HG03045 (cell line): ENCODE results near the gene CRY2.
A peak's percentile ranks its signal among the peaks of the same experiment; 100 is the strongest.

ENCODE experiments used
- ATAC-seq: cut with Tn5 transposase; IDR thresholded peaks from one replicate; pipeline ENCODE4 v1.9.1; 2021; ENCODE audit warnings: mild to moderate bottlenecking, moderate library complexity; ENCODE audit not compliant: unreplicated experiment

The CRY2 gene

DNA sequence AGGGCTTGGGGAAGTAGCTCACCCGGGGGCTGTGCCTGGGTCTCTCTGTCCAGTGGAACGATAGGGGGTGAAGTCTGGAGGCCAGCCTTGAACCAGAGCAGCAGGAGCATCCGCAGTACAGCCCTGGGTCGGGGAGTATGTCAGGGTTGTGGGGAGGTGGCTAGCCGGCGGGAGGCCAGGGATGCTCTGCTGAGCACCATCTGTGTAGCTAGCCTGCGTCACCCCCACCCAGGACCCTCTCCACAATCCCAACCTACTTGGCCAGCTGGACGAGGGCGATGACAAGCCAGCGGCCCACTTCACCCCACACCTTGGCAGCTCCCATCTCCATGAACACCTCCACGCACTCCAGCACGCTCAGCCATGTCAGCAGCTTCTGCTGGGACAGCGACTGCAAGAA lies 68.2 kb downstream of the CRY2 start:
- no peak for ATAC-seq

DNA sequence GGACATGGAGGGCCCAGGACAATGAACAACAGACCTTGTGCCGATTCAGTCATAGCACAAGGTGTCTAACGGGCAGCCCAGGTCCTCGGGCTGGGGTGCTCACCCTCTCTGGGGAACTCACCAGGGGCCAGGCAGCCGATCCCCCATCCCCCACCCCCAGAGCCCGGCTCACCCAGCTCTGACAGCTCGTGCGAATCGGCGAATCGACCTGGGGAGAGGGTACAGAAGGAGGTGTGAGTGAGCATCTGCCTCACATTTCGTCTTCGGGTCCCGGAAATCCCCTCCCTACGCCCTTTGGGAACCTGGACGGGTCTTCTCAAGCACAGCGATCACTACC lies 70.0 kb downstream of the CRY2 start:
- no peak for ATAC-seq

DNA sequence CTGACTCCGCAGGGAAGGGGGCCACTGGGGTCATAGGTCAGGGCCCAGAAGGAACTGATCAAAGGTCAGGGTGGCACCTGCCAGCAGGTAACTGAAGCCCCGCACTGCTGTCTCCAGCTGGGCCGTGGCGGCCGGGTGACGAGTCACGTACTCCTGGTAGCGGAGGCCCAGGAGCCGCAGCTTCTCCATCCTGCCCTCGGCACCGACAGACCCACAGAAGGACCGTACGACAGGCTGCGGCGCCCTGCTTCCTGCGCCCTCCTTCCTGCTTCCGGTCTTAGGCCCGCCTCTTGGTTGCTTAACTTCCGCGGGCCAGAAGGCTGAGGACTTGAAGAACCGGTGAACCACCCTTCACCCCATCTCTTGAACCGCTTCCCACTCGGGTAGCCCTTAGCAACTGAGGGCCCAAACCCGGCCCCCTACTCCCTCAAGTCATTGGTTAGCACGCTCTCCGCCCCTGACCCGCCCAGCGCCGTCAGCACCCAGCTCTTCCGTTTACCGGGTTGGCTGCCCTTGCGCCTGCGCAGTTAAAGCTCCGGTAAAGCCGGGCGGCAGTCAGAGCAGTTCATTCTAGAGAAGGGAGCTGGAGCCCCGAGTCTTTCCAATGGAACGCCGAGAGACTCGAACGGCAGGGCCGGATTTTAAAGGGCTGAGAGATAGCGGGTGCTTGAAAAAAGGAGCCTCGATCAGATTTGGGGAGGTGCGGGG lies 70.5 kb downstream of the CRY2 start, which contains the start of gene PEX16:
Gene PEX16 (minus strand): TSS at position 255 of the 708 bp plus-strand sequence. CDS start 66 bp downstream, at position 189.
- peak; percentile 85 for ATAC-seq

DNA sequence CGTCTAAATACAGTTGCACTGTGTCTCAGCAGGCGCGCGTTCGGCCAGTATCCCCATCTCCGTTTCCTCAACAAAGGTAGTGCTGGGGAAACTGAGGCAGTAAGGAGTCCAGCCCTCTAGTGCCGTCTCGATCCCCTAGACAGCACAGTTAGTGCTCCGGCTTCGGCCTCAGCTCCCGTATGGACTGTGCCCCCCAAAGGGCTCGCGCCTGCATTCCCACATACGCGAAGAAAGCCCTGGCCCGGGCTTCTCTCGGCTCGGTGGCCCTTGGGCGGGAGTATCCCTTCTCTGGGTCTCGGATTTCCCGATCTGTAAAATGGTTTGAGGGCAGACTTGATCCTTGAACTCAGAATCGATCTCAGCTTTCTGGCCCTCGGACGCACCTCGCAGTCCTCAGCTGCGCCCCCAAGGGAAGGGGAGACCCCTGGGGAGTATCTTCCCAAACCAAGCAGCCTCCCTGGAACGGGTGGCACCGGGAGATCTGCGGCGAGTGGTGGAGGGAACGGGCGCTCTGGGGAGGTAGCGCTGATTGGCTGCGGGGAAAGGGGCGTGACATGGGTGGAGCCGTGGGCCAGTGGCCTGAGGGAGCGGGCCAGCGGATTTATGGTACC lies 71.2 kb downstream of the CRY2 start:
- ATAC-seq = peak; percentile 36

DNA sequence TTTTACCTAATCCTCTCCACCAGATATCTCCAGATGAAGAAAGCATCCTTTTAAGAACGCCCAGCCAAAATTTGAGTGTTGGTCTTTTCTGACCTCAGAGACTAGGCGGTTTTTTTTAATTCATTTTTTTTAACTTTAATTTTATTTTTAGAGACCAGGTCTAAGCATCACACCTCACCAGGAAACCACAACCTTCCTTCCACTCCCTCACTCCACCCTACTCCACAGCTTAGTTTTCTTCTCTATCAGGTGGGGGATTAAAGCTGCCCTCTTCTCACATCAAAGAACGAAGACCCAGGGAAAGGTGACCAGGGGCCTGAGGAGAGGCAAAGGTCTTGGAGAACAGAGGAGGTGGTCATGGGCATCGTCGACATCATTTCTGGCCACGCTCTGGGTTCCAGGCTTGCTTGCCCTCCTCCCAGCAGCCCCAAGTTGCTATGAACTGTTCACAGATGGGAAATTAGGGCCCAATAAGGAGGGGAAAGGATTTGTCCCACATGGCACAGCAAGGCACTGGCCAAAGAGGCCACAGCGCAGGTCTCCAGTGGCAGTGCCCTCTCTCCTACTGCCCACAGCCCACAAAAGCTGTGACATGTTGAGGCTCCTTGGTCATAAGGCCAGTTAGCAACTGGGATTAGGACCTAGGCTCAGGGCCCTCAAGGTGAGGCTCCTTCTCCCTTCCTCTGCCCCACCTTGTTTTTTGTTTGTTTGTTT lies 71.8 kb downstream of the CRY2 start:
- ATAC-seq = no peak

DNA sequence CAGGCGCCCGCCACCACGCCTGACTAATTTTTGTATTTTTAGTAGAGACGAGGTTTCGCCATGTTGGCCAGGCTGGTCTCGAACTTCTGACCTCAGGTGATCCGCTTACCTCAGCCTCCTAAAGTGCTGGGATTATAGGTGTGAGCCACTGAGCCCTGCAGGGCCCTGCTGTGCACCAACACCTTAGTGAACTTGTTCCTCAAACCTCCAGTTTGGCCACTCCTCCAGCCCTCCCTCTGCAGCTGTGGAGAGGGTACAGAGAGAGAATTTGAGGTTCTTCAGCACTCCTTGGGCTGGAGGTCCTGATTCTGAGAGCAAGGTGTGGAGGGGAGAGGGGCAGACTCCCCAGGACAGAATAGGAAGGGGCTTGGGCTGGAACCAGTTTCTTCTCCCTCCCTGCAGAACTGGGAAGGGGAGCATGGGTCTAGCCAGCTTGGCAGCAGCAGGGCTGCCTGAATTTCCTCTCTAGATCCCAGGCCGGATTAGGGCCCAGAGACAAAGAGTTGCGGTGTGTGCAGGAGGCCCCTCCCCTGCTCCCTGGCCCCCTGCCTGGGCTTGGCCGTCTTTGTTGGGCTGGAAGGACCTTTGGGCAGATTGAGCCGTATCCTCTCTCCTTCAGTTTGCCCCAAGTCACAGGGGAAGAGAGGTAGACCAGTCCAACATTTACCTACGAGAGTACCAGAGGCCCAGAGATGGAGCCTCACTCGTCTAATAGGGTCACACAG lies 72.7 kb downstream of the CRY2 start:
- ATAC-seq = no peak

DNA sequence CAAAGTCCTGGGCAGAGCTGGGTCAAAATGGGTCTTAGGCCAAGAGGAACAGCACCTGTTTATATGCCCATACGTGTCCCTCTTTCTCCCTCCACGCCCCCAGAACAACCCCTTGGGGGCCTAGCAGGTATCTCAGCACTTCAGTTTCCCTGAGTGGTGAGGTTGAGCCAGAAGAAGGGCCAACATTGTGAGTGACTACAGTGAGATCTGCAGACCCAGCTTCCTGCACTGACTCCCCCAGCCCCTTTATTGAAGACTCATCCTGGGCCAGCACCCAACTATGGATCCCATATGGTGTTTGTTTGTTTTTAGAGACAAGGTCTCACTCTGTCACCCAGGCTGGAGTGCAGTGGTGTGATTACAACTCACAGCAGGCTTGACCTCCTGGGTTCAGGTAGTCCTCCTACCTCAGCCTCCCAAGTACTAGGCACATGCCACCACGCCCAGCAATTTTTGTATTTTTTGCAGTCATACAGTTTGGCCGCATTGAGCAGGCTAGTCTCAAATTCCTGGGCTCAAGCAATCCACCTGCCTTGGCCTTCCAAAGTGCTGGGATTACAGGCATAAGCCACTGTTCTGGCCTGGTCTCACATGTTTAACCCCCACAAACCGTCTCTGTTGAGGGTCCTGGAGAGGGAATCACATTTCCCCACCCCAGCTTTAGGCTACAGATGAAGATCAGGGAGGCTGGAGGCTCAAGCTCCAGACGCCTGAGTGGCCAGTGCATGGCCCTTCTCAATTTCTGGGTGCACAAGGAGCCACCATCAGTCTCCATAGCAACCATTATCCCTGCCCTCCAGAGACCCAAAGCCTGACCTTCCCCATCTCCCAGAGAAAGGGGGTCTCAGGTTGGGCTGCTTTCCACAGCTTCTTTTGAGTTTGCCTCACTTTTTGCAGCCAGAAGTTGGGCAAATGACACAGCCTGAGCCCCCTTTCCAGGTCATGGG lies 73.5 kb downstream of the CRY2 start:
- ATAC-seq = no peak

DNA sequence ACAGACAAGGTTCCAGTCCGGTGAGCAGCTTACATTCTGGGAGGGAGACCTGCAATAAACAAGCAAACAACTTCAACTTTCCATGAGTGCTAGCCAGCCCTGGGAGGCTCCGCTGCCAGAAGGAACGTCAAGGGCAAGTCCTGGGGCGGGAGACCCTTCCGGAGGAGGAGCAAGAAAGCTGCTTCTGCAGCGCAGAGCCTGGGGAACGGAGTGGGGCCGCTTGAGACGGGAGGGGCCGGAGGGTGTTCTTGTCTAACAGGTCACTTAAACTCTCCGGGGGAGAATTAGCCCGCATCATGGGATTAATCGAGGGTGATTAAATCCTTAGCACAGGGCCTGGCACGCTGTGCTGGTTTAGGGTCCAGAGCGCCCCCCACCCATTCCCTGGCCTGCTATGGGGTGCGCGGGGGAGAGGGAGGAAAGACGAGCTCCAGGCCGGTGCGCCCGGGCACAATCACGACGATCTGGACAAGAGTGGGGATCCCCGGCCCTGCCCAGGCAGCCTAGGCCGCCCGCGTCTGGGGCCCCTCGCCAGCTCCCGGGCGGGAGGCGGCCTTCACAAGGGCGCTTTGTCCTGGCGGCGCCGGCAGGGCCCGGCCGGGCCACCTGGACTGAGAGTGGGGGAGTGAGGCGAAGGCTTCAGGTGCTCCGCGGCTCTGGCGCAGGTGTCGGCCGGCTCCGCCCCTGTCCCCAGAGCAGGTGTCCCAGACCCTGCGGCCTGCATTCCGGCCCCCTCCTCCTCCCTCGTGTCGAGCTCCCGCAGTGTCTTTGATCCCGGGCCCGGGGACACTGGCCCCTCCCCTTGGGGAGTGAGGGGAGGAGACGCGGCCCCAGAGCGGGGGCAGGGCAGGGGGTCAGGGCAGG lies 74.5 kb downstream of the CRY2 start:
- ATAC-seq = no peak

DNA sequence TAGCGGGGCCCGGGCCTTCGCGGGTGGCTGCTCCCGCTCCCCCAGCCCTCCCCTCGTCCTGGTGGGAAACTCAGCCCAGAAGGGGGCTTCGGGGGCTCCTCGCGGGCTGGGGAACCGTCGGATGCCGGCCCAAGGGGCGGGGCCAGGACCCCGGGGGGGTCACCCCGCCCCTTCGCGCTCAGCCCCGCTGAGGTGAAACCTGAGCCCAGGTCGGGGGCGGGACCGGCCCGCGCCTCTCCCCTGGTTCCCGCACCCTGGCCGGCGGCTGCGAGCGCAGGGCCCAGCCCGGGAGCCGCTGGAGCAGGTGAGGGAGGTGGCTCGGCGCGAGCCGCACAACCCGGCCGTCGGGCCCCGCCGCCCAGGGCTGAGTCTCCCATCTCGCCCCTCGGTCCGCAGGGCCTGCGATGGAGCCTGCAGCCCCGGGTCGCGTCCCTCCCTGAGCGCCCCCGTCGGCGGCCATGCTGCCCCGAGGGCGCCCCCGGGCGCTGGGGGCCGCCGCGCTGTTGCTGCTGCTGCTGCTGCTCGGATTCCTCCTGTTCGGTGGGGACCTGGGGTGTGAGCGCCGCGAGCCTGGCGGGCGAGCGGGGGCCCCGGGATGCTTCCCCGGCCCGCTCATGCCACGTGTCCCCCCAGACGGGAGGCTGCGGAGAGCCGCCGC lies 75.3 kb downstream of the CRY2 start, which contains the start of gene LARGE2:
Gene LARGE2 (plus strand): TSS at position 232 of the 658 bp plus-strand sequence. CDS start 227 bp downstream, at position 459.
- no peak for ATAC-seq

DNA sequence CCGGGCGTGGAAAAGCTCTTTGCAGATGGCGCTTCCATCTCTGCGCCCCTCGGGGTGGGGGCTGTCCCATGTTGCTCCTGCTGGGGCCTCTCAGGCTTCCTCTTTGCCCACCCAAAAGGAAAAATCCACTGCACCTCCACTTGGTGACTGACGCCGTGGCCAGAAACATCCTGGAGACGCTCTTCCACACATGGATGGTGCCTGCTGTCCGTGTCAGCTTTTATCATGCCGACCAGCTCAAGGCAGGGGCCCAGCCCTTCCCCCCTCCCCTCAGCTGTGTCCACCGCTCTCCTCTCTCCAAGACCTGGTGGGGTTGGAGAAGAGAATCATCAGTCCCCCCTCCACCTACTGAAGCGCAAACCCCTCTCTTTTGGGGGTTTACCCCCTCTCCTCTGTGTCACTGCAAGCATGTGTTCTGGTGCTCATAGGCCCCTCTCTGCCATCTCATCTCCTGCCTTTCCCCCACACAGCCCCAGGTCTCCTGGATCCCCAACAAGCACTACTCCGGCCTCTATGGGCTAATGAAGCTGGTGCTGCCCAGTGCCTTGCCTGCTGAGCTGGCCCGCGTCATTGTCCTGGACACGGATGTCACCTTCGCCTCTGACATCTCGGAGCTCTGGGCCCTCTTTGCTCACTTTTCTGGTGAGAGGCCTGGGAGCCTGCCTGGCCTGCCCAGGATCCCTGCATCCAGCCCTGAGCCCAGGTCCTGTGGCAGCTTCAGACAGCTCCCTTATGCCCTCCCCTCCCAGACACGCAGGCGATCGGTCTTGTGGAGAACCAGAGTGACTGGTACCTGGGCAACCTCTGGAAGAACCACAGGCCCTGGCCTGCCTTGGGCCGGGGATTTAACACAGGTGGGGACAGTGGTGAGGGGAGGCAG lies 77.0 kb downstream of the CRY2 start:
- no peak for ATAC-seq

DNA sequence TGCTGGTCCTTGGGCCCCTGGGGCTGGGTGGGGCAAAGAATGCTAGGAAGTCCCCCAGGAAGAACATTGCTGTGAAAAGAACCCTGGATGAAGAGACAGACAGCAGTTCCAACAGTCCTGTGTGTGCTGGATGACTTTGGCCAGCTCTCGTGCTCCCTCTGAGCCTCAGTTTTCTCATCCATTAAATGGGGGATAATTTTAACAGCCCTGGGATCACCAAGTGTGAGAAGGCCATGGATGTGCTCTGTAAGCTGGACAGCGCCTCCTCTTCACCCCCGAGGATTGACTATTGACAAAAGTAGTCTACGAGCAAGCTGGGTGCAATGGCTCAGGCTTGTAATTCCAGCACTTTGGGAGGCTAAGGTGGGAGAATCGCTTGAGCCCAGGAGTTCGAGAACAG lies 77.7 kb downstream of the CRY2 start:
- no peak for ATAC-seq

DNA sequence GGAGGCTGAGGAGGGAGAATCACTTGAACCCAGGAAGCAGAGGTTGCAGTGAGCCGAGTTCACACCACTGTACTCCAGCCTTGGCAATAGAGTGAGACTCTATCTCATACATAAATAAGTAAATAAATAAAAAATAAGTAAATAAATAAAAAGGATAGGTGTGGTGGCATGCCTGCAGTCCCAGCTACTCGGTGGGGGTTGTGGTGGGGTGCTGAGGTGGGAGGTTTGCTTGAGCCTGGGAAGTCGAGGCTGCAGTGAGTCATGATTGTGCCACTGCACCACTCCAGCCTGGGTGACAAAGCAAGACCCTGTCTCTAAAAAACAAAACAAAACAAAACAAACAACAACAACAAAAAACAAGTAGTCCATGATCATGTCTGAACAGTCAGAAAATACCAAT lies 78.3 kb downstream of the CRY2 start:
- no peak for ATAC-seq

DNA sequence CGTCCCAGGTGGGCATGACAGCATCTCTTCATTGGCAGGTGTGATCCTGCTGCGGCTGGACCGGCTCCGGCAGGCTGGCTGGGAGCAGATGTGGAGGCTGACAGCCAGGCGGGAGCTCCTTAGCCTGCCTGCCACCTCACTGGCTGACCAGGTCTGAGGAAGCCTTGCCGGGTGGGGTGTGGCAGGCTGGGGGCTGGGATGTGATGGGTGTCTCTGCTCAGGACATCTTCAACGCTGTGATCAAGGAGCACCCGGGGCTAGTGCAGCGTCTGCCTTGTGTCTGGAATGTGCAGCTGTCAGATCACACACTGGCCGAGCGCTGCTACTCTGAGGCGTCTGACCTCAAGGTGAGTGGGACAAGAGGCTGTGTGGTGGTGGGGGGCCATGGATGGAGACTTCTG lies 78.7 kb downstream of the CRY2 start:
- ATAC-seq = no peak

DNA sequence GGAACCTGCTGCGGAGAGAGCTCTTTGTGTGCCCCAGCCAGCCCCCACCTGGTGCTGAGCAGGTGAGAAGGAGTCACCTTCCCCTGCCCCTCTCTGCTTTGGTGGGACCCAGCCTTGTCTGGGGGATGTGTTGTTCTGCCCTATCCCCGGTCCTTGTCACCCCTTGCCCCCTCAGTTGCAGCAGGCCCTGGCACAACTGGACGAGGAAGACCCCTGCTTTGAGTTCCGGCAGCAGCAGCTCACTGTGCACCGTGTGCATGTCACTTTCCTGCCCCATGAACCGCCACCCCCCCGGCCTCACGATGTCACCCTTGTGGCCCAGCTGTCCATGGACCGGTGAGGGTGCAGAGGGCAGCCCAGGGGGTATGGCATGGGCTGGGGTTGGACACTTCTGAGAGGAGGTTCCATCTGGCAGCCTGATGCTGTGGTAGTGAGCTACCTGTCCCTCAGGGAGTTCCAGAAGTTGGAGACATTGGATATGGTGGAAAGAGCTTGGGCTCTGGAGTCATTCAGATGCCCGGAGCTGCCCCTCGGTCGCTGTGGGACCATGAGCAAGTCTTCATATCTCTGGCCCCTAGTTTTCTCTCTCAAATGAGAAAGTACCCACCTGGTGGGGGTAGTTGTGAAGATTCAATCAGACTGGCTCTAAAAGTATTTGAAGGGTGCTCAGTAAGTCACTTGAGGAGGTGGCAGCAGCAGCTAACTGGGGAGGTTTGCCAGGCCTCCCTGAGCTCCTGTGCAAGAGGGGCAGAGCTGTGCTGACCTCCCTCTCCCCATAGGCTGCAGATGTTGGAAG lies 79.5 kb downstream of the CRY2 start:
- ATAC-seq = no peak

DNA sequence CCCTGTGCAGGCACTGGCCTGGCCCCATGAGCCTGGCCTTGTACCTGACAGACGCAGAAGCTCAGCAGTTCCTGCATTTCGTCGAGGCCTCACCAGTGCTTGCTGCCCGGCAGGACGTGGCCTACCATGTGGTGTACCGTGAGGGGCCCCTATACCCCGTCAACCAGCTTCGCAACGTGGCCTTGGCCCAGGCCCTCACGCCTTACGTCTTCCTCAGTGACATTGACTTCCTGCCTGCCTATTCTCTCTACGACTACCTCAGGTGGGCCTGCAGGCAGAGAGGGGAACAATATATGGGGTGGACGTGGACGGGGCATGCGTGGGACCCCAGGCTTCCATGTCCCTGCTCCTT lies 80.0 kb downstream of the CRY2 start:
- ATAC-seq = no peak

DNA sequence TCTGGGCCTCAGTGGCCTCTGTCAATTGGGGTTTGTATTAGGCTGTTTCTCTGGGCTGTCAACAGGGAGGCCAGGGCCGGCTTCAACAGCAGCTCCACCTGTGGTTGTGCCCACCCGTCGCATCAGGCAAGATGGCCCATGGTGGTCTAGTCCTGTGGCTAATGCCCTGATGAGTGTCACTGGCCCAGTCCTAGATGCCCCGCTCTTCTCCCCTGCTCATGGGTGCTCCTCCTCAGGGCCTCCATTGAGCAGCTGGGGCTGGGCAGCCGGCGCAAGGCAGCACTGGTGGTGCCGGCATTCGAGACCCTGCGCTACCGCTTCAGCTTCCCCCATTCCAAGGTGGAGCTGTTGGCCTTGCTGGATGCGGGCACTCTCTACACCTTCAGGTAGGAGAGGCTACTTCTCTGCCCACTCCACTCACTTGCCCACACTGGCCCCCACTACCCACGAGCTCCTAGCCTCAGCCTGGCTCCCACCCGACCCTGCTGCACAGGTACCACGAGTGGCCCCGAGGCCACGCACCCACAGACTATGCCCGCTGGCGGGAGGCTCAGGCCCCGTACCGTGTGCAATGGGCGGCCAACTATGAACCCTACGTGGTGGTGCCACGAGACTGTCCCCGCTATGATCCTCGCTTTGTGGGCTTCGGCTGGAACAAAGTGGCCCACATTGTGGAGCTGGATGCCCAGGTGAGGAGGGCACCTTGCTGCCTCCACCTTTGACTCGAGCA lies 80.6 kb downstream of the CRY2 start:
- no peak for ATAC-seq
